Colonic mucosa (tissue), 4 donors: ENCODE results near the gene CNFN. TPM values are rescaled to one million over a fixed set of nuclear protein-coding genes. Genes with fewer than 3 reads are reported as not detected.

Source experiments
- DNase-seq: peaks from one replicate; pipeline ENCODE4 v3.0.0-alpha.2; 2020
- H3K27ac ChIP-seq: fragments of 200-600 bp; one replicate; pipeline ENCODE4 v1.8.0; 2021
- H3K27me3 ChIP-seq: fragments of 200-600 bp; one replicate; pipeline ENCODE4 v1.8.0; 2021
- H3K36me3 ChIP-seq: fragments of 200-600 bp; one replicate; pipeline ENCODE4 v1.8.0; 2021
- H3K4me1 ChIP-seq: fragments of 200-600 bp; one replicate; pipeline ENCODE4 v1.8.0; 2021; ENCODE audit warnings: mild to moderate bottlenecking
- H3K4me3 ChIP-seq: fragments of 200-600 bp; one replicate; pipeline ENCODE4 v1.8.0; 2021
- H3K9ac ChIP-seq, 2 donors: one replicate each; pipeline ENCODE4 v1.7.0; 2013; ENCODE audit warnings: control low read depth in 2 of 2, low read depth in 2 of 2, low read length in 2 of 2
- H3K9me3 ChIP-seq: fragments of 200-600 bp; one replicate; pipeline ENCODE4 v1.8.0; 2021
- CTCF ChIP-seq: fragments of 200-600 bp; IDR thresholded peaks from one replicate; pipeline ENCODE4 v1.8.0; 2022; ENCODE audit warnings: antibody characterized with exemption, mild to moderate bottlenecking
- intact Hi-C: fragments of 100-400 bp; cut with DNase I; formaldehyde crosslinking; loops from one replicate; pipeline ENCODE4 v1.14.1; 2022
- total RNA-seq, 2 donors: library from RNA; stranded (reverse); fragmentation: NEBNext Ultra II Directional in 1 of 2; extraction: Animal tissue kit (Norgen Biotek cat#: 25700) in 1 of 2; gene quantifications; one replicate each; pipeline ENCODE4 v1.2.1, GENCODE V29; 2021
- donor health status: healthy.
- donor health status: DM: no; HTN: no; CAD: no.
- donor health status: DM: no; HTN: no; CAD: no.

CNFN gene
- total RNA-seq, 2 donors from 2014 or later, result 4.7 to 5.5 TPM

- no peaks in the 10 kb centered on the region for H3K36me3 ChIP-seq
- peaks cover 12% of the 10 kb centered on the region for H3K4me1 ChIP-seq
- intact Hi-C loops, result no loop called here
- H3K27me3 ChIP-seq, result no peaks in the 10 kb centered on the region
- H3K27ac ChIP-seq, result peak overlapping the region; percentile 33
- TF ChIP-seq CTCF, result no peak
- peak overlapping the region; percentile 47 to 65 for H3K9ac ChIP-seq
- H3K4me3 ChIP-seq, result peak overlapping the region; percentile 79
- no peaks in the 10 kb centered on the region for H3K9me3 ChIP-seq
- DNase-seq, result peak; percentile 94
Observed at GRCh38 chr19:42423462-42424344, 33.6 kb upstream of the CNFN start.

DNA sequence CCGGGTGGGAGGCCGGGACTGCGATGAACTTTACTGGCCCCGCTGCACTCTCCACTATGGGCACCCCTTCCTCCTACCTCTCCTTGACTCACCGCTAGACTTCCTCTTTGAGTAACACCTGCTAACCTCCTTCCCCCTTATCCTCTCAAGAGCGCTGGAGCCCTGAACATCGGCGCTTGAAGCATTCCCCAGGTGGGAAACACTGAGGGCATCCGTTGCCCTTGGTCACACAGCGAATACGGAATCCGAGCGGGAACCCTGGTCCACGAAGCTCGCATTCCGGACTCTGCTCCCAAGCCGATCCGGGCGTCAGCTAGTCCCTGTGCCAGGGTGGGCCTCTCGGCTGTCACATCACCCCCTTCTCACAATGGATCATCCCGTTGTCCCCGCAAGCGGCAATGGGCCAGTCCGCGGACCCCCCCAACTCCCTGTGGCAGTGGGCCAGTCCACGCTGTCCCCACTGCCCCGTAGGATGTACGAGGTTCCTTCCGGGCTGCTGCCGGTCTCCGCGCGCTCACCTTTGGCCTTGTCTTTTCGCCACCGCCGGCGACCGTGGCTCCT lies 32.9 kb upstream of the CNFN start:
- peak; percentile 44 for DNase-seq
- Histone ChIP-seq H3K4me1 (peaks cover 12% of the 10 kb centered on the region), H3K27me3 (no peaks in the 10 kb centered on the region), H3K36me3 (no peaks in the 10 kb centered on the region), H3K9me3 (no peaks in the 10 kb centered on the region), H3K4me3 (peak overlapping the region; percentile 79), H3K27ac (peak overlapping the region; percentile 33), H3K9ac (peak overlapping the region; percentile 38 to 65)
- TF ChIP-seq CTCF, result no peak
- intact Hi-C loops, result no loop called here

DNA sequence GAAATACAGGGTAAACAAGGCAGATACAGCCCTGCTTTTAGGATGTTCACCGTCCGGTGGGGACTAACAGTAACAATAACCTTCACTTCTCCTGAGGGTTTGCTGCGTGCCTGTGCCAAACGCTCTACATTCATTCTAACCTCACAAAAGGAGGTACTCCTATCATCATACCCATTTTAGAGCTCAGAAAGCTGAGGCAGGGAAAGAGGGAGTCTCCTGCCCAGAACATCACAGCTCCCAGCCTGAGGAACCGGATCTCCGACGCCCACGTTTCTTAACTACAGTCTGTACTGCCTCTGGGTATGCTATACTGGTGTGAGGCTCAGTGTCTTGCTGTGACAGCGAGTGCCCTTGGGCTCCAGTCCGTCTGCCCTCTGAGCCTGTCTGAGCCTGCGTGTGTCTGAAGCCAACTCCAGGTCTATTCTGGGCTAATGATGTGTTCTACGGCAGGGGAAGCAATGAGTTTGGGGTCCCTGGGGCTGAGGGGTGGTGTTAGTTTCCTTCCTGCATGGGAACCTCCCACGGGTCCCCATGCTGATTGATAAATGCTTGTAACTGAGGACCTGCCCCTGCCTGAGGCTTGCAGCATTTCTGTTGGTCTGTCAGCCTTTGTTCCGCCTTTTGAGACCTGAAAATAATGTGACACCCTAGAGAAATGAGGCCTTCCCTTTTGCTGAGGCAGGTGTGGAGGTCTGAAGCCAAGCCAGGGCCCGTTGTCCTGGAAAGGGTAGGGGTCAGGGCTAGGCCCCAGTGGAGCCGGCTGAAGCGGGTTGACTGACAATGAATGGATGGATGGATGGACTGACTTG lies 32.2 kb upstream of the CNFN start:
- Histone ChIP-seq H3K36me3 (no peaks in the 10 kb centered on the region), H3K4me1 (peaks cover 12% of the 10 kb centered on the region), H3K9ac (peak overlapping the region; percentile 38 to 65), H3K27ac (no peak overlapping the region), H3K27me3 (no peaks in the 10 kb centered on the region), H3K4me3 (peak overlapping the region; percentile 79), H3K9me3 (no peaks in the 10 kb centered on the region)
- no peak for DNase-seq
- intact Hi-C loops, result no loop called here
- no peak for TF ChIP-seq CTCF

- no peak overlapping the region for H3K27ac ChIP-seq
- DNase-seq, result no peak
- no peak for TF ChIP-seq CTCF
- H3K27me3 ChIP-seq, result no peaks in the 10 kb centered on the region
- no peak overlapping the region for H3K4me3 ChIP-seq
- no peak overlapping the region for H3K9ac ChIP-seq
- no peaks in the 10 kb centered on the region for H3K36me3 ChIP-seq
- H3K4me1 ChIP-seq, result peaks cover 12% of the 10 kb centered on the region
- no peaks in the 10 kb centered on the region for H3K9me3 ChIP-seq
- intact Hi-C loops, result no loop called here
Observed at GRCh38 chr19:42421591-42422031, 31.5 kb upstream of the CNFN start.

DNA sequence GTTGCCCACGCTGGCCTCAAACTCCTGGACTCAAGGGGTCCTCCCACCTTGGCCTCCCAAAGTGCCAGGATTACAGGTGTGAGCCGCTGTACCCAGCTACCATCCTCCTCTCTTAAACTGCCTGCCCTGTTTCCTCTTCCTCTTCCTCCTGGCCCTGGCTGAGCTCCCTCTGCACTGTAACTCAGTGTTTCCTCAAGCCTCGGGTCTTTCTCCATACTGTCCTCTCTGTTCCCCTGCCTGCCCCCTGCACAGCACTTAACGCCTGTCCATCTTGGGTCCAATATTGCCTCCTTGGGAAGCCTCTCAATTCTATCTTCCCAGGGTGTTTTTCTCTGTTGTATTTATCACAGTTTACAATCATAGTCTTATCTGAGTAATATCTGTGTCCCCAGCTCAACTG lies 31.0 kb upstream of the CNFN start:
- intact Hi-C loops, result no loop called here
- Histone ChIP-seq H3K4me1 (peaks cover 12% of the 10 kb centered on the region), H3K27ac (no peak overlapping the region), H3K9ac (no peak overlapping the region), H3K4me3 (no peak overlapping the region), H3K36me3 (no peaks in the 10 kb centered on the region), H3K9me3 (no peaks in the 10 kb centered on the region), H3K27me3 (no peaks in the 10 kb centered on the region)
- no peak for DNase-seq
- TF ChIP-seq CTCF, result no peak
